H9 (cell line): ENCODE measurements around the gene LENG1. TPM values are rescaled to one million over a fixed set of nuclear protein-coding genes. Genes with fewer than 3 reads are reported as not detected.
A peak's percentile ranks its signal among the peaks of the same experiment; 100 is the strongest.

Experiments
- DNase-seq: peaks from one replicate; pipeline ENCODE4 v3.0.0-alpha.2; 2017
- H2AFZ ChIP-seq: one replicate; pipeline ENCODE4 v1.6.1; 2013; ENCODE audit warnings: mild to moderate bottlenecking, low read length, control low read depth, moderate library complexity
- H2AK5ac ChIP-seq: 2 replicates; pipeline ENCODE4 v1.6.1; 2013; ENCODE audit warnings: low read length, control low read depth, mixed read lengths; ENCODE audit not compliant: insufficient read length
- H2BK120ac ChIP-seq: one replicate; pipeline ENCODE4 v1.6.1; 2013; ENCODE audit warnings: low read depth, mild to moderate bottlenecking, low read length, control low read depth, inconsistent platforms; ENCODE audit not compliant: poor library complexity, severe bottlenecking
- H2BK12ac ChIP-seq: 2 replicates; pipeline ENCODE4 v1.6.1; 2013; ENCODE audit warnings: low read length, control low read depth, mixed read lengths, low read depth; ENCODE audit not compliant: insufficient read length
- H2BK15ac ChIP-seq: 2 replicates; pipeline ENCODE4 v1.6.1; 2013; ENCODE audit warnings: low read depth, low read length, control low read depth
- H2BK20ac ChIP-seq: one replicate; pipeline ENCODE4 v1.6.1; 2013; ENCODE audit warnings: low read depth, mild to moderate bottlenecking, low read length, control low read depth, inconsistent platforms; ENCODE audit not compliant: poor library complexity, severe bottlenecking
- H2BK5ac ChIP-seq: 2 replicates; pipeline ENCODE4 v1.6.1; 2013; ENCODE audit warnings: low read length, control low read depth, mixed read lengths; ENCODE audit not compliant: insufficient read length
- H3K14ac ChIP-seq: 2 replicates; pipeline ENCODE4 v1.6.1; 2013; ENCODE audit warnings: low read length, control low read depth; ENCODE audit not compliant: insufficient read depth
- H3K18ac ChIP-seq: 2 replicates; pipeline ENCODE4 v1.6.1; 2013; ENCODE audit warnings: low read depth, mild to moderate bottlenecking, mixed read lengths, low read length, control low read depth; ENCODE audit not compliant: insufficient read length
- H3K23ac ChIP-seq: 2 replicates; pipeline ENCODE4 v1.6.1; 2013; ENCODE audit warnings: low read length, control low read depth, mixed read lengths, low read depth; ENCODE audit not compliant: insufficient read length
- H3K23me2 ChIP-seq: 2 replicates; pipeline ENCODE4 v1.6.1; 2013; ENCODE audit warnings: low read depth, mild to moderate bottlenecking, mixed read lengths, low read length, control low read depth; ENCODE audit not compliant: insufficient read length, poor library complexity, severe bottlenecking
- H3K27ac ChIP-seq: 2 replicates; pipeline ENCODE4 v1.5.1; 2013; ENCODE audit warnings: low read length, control low read depth, mixed read lengths, low read depth; ENCODE audit not compliant: insufficient read length
- H3K27me3 ChIP-seq: 2 replicates; pipeline ENCODE4 v1.6.1; 2013; ENCODE audit warnings: low read length, control low read depth, inconsistent platforms; ENCODE audit not compliant: insufficient read depth
- H3K4ac ChIP-seq: 2 replicates; pipeline ENCODE4 v1.6.1; 2013; ENCODE audit warnings: low read depth, mild to moderate bottlenecking, control low read depth, inconsistent platforms, low read length, moderate library complexity
- H3K4me1 ChIP-seq: 2 replicates; pipeline ENCODE4 v1.6.1; 2013; ENCODE audit warnings: low read length, control low read depth, inconsistent platforms; ENCODE audit not compliant: insufficient read depth
- H3K4me2 ChIP-seq: 2 replicates; pipeline ENCODE4 v1.6.1; 2013; ENCODE audit warnings: low read length, control low read depth, mixed read lengths; ENCODE audit not compliant: insufficient read length, insufficient read depth
- H3K56ac ChIP-seq: 2 replicates; pipeline ENCODE4 v1.6.1; 2013; ENCODE audit warnings: low read depth, mild to moderate bottlenecking, mixed read lengths, low read length, control low read depth; ENCODE audit not compliant: insufficient read length
- H3K79me1 ChIP-seq: 2 replicates; pipeline ENCODE4 v1.6.1; 2013; ENCODE audit warnings: low read depth, mild to moderate bottlenecking, moderate library complexity, low read length, control low read depth, inconsistent platforms; ENCODE audit not compliant: insufficient read depth, poor library complexity, severe bottlenecking
- H3K79me2 ChIP-seq: 2 replicates; pipeline ENCODE4 v1.6.1; 2013; ENCODE audit warnings: low read length, control low read depth, inconsistent platforms; ENCODE audit not compliant: insufficient read depth
- H3K9ac ChIP-seq: 2 replicates; pipeline ENCODE4 v1.6.1; 2013; ENCODE audit warnings: low read length, control low read depth, mixed read lengths; ENCODE audit not compliant: insufficient read length; ENCODE audit errors: extremely low read depth
- H3K9me3 ChIP-seq: one replicate; pipeline ENCODE4 v1.6.1; 2013; ENCODE audit warnings: low read depth, low read length, inconsistent platforms; ENCODE audit not compliant: control insufficient read depth
- H3T11ph ChIP-seq: one replicate; pipeline ENCODE4 v1.6.1; 2013; ENCODE audit warnings: mild to moderate bottlenecking, low read length, control low read depth, inconsistent platforms
- H4K20me1 ChIP-seq: one replicate; pipeline ENCODE4 v1.6.1; 2013; ENCODE audit not compliant: control insufficient read depth, insufficient read length, insufficient read depth
- H4K5ac ChIP-seq: 2 replicates; pipeline ENCODE4 v1.6.1; 2013; ENCODE audit warnings: low read depth, mild to moderate bottlenecking, mixed read lengths, low read length, control low read depth; ENCODE audit not compliant: insufficient read length
- H4K8ac ChIP-seq: replicated peaks from 2 replicates; pipeline ENCODE4 v1.6.1; 2013; ENCODE audit warnings: low read length, control low read depth, mixed read lengths, low read depth; ENCODE audit not compliant: insufficient read length
- H4K91ac ChIP-seq: 2 replicates; pipeline ENCODE4 v1.6.1; 2013; ENCODE audit warnings: low read depth, mild to moderate bottlenecking, moderate library complexity, mixed read lengths, low read length, control low read depth; ENCODE audit not compliant: insufficient read length
- H3K27ac Mint-ChIP-seq, 3 experiments: 2 replicates in 2 of 3; 3 replicates in 1 of 3; pipeline ENCODE4 v1.8.0; 2020 to 2021; ENCODE audit warnings: mixed read lengths in 3 of 3, mild to moderate bottlenecking in 1 of 3, moderate library complexity in 1 of 3
- H3K27me3 Mint-ChIP-seq: 2 replicates; pipeline ENCODE4 v1.8.0; 2021; ENCODE audit warnings: low read depth, mild to moderate bottlenecking, moderate library complexity, mixed read lengths
- H3K36me3 Mint-ChIP-seq, 3 experiments: 2 replicates in 2 of 3; 3 replicates in 1 of 3; pipeline ENCODE4 v1.8.0; 2020 to 2021; ENCODE audit warnings: low read depth in 3 of 3, mixed read lengths in 3 of 3; ENCODE audit not compliant: insufficient read depth in 1 of 3
- H3K4me1 Mint-ChIP-seq, 2 experiments: 2 replicates each; pipeline ENCODE4 v1.8.0; 2020; ENCODE audit warnings: mixed read lengths in 2 of 2
- H3K4me3 Mint-ChIP-seq, 2 experiments: 2 replicates in 1 of 2; 3 replicates in 1 of 2; pipeline ENCODE4 v1.8.0; 2020 to 2021; ENCODE audit warnings: mild to moderate bottlenecking in 2 of 2, mixed read lengths in 2 of 2, moderate library complexity in 1 of 2
- H3K9me3 Mint-ChIP-seq, 2 experiments: 2 replicates in 1 of 2; 3 replicates in 1 of 2; pipeline ENCODE4 v1.8.0; 2020; ENCODE audit warnings: mild to moderate bottlenecking in 2 of 2, mixed read lengths in 2 of 2, moderate library complexity in 1 of 2
- CTCF ChIP-seq: fragments of 200-600 bp; sonication (generic); conservative IDR thresholded peaks from 3 replicates; pipeline ENCODE4 v1.8.0; 2021; ENCODE audit warnings: antibody characterized with exemption, mild to moderate bottlenecking
- WGBS: extraction: QIAGEN DNeasy Blood & Tissue Kit; methylation state at CpG from one replicate; pipeline ENCODE4 v1.1.7; 2013; ENCODE audit warnings: missing lambda C conversion rate, low lambda C conversion rate, mixed read lengths; ENCODE audit not compliant: insufficient read length; ENCODE audit errors: extremely low coverage; 5-methylcytosine and 5-hydroxymethylcytosine counted together
- total RNA-seq: library from RNA; stranded (reverse); gene quantifications from 2 replicates; pipeline ENCODE4 v1.2.1, GENCODE V29; 2021

LENG1 gene
- total RNA-seq, 1 experiment from 2014 or later: 7.1 TPM

DNA sequence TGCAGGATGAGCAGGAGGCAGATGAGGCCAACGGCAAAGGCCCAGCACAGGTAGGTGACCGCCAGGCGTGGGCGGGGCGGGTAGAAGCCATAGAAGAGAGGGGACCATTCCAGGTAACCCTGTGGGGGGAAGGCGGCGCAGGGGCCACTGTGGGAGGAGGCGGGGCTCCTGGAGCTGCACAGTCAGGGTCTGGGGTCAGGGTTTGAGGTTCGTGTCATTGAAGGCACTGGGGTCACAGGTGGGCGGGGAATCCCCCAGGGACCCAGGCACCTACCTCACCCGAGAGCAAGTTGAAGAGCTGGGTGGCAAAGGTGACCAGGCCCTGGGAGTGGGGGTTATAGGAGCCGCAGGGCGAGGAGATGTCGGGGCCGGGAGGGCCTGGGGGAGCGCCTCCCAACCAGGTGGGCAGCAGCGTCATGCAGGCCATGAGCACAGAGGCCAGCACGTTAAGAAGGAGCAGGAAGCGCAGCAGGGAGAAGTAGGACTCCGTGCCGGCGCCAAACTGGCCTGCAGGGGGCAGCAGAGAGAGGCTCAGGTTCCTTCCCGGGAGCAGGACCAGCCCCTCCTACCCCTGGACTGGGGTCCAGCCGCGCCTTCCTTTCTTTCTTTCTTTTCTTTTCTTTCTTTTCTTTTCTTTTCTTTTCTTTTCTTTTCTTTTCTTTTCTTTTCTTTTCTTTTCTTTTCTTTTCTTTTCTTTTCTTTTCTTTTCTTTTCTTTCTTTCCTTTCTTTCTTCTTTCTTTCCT, 8.8 kb upstream of the LENG1 start:
- no peaks in the 10 kb centered on the region for H3K4me1 ChIP-seq
- peak; percentile 86 for TF ChIP-seq CTCF
- H4K91ac ChIP-seq: no peak overlapping the region
- no peak overlapping the region for H2AFZ ChIP-seq
- H2BK20ac ChIP-seq: no peak overlapping the region
- H3K9me3 ChIP-seq: no peaks in the 10 kb centered on the region
- no peaks in the 10 kb centered on the region for H3K79me2 ChIP-seq
- H3K4ac ChIP-seq: no peak overlapping the region
- Mint-ChIP-seq H3K27me3 (peaks cover 24% of the 10 kb centered on the region), H3K4me1 (peaks cover 18 to 31% of the 10 kb centered on the region in 2 experiments), H3K4me3 (no peak overlapping the region), H3K27ac (no peak overlapping the region), H3K36me3 (peaks cover 0 to 5% (median 0%) of the 10 kb centered on the region in 3 experiments; a peak in 2 of 7 replicates), H3K9me3 (peaks cover 0 to 3% of the 10 kb centered on the region in 2 experiments; a peak in 1 of 5 replicates)
- H2BK15ac ChIP-seq: no peak overlapping the region
- no peak overlapping the region for H3K14ac ChIP-seq
- no peak overlapping the region for H3K9ac ChIP-seq
- no peaks in the 10 kb centered on the region for H3K79me1 ChIP-seq
- H3K23me2 ChIP-seq: peaks cover 8% of the 10 kb centered on the region
- no peak overlapping the region for H2AK5ac ChIP-seq
- WGBS: no CpG with 5 or more reads among the region's 25 CpGs
- H3K4me2 ChIP-seq: no peak overlapping the region
- no peak overlapping the region for H3K23ac ChIP-seq
- no peak overlapping the region for H2BK12ac ChIP-seq
- H4K8ac ChIP-seq: no peak overlapping the region
- no peak overlapping the region for H3K56ac ChIP-seq
- no peak overlapping the region for H3T11ph ChIP-seq
- no peaks in the 10 kb centered on the region for H4K20me1 ChIP-seq
- peak overlapping the region; percentile 21 for H3K18ac ChIP-seq
- no peak overlapping the region for H2BK120ac ChIP-seq
- no peak overlapping the region for H3K27ac ChIP-seq
- no peak overlapping the region for H4K5ac ChIP-seq
- H2BK5ac ChIP-seq: no peak overlapping the region
- H3K27me3 ChIP-seq: no peaks in the 10 kb centered on the region
- DNase-seq: peak; percentile 95
